H1 (cell line): ENCODE data around the gene SLC26A8. TPM values are rescaled to one million over a fixed set of nuclear protein-coding genes. Genes with fewer than 3 reads are reported as not detected.
A peak's percentile ranks its signal among the peaks of the same experiment; 100 is the strongest.

Source experiments
- CTCF ChIA-PET: fragments of 300-600 bp; sonication (Branson Sonifier 250); formaldehyde crosslinking; loops from one replicate; lab custom pipeline; 2021; ENCODE audit not compliant: partially characterized antibody; lab: Charles Lee
- POLR2A ChIA-PET: fragments of 300-600 bp; sonication (Branson Sonifier 250); formaldehyde crosslinking; loops from one replicate; lab custom pipeline; 2021; ENCODE audit warnings: inconsistent platforms; ENCODE audit not compliant: partially characterized antibody; lab: Charles Lee
- DNase-seq, 2 experiments: peaks; one replicate each; pipeline versions ENCODE4 v3.0.0 to v3.0.0-alpha.2; 2010 to 2022; ENCODE audit warnings: low spot score in 2 of 2, low read depth in 1 of 2, mixed read lengths in 1 of 2
- FAIRE-seq: peaks from 2 replicates; lab custom pipeline; 2011; peaks lifted over from hg19 to GRCh38; lab: Jason Lieb, UNC
- H2AFZ ChIP-seq: 2 replicates; pipeline ENCODE4 v1.8.1; 2012; ENCODE audit warnings: low read length, inconsistent platforms
- H2AK5ac ChIP-seq: 2 replicates; pipeline ENCODE4 v1.6.1; 2013; ENCODE audit warnings: low read depth, low read length
- H2BK120ac ChIP-seq: replicated peaks from 2 replicates; pipeline ENCODE3; 2013; ENCODE audit warnings: low read depth, low read length, inconsistent platforms
- H2BK12ac ChIP-seq: 2 replicates; pipeline ENCODE4 v1.6.1; 2013; ENCODE audit warnings: low read depth, low read length
- H2BK15ac ChIP-seq: 2 replicates; pipeline ENCODE4 v1.6.1; 2013; ENCODE audit warnings: low read length
- H2BK20ac ChIP-seq: 2 replicates; pipeline ENCODE4 v1.6.1; 2013; ENCODE audit warnings: low read length
- H2BK5ac ChIP-seq: 2 replicates; pipeline ENCODE4 v1.6.1; 2013; ENCODE audit warnings: low read depth, low read length
- H3K14ac ChIP-seq: 2 replicates; pipeline ENCODE4 v1.6.1; 2013; ENCODE audit warnings: inconsistent platforms; ENCODE audit not compliant: insufficient read length
- H3K18ac ChIP-seq: 2 replicates; pipeline ENCODE4 v1.6.1; 2013; ENCODE audit warnings: low read length; ENCODE audit errors: extremely low read depth
- H3K23ac ChIP-seq: 2 replicates; pipeline ENCODE4 v1.6.1; 2013; ENCODE audit warnings: inconsistent platforms; ENCODE audit not compliant: insufficient read length
- H3K23me2 ChIP-seq: 2 replicates; pipeline ENCODE4 v1.6.1; 2013; ENCODE audit warnings: low read depth, low read length
- H3K27ac ChIP-seq: 2 replicates; pipeline ENCODE4 v1.6.1; 2011; ENCODE audit warnings: low read depth, low read length, inconsistent platforms
- H3K27me3 ChIP-seq, 4 experiments: replicated peaks in 1 of 4; 1 replicate in 1 of 4; 2 replicates in 3 of 4; pipeline versions ENCODE4 v1.6.1 to v1.8.1; 2011 to 2013; ENCODE audit warnings: low read length in 3 of 4, mild to moderate bottlenecking in 3 of 4, inconsistent platforms in 2 of 4, mixed read lengths in 2 of 4, moderate library complexity in 1 of 4; ENCODE audit not compliant: control insufficient read depth in 3 of 4, insufficient read depth in 3 of 4; ENCODE audit errors: extremely low read depth in 1 of 4
- H3K36me3 ChIP-seq, 4 experiments: 2 replicates each; pipeline versions ENCODE4 v1.6.1 to v1.8.1; 2011 to 2013; ENCODE audit warnings: mild to moderate bottlenecking in 4 of 4, low read length in 3 of 4, moderate library complexity in 2 of 4, control low read depth in 1 of 4, inconsistent platforms in 1 of 4; ENCODE audit not compliant: insufficient read depth in 4 of 4, control insufficient read depth in 2 of 4
- H3K4ac ChIP-seq: replicated peaks from 2 replicates; pipeline ENCODE3; 2013; ENCODE audit warnings: low read length, low read depth, mixed read lengths, inconsistent platforms; ENCODE audit not compliant: insufficient read length
- H3K4me1 ChIP-seq, 4 experiments: replicated peaks in 1 of 4; 1 replicate in 1 of 4; 2 replicates in 3 of 4; pipeline versions ENCODE4 v1.6.1 to v1.8.1; 2011 to 2013; ENCODE audit warnings: low read length in 3 of 4, inconsistent platforms in 2 of 4, mixed read lengths in 1 of 4; ENCODE audit not compliant: insufficient read depth in 4 of 4, control insufficient read depth in 3 of 4
- H3K4me2 ChIP-seq, 2 experiments: 2 replicates each; pipeline versions ENCODE4 v1.6.1 to v1.8.1; 2011 to 2013; ENCODE audit warnings: low read depth in 2 of 2, low read length in 2 of 2, control low read depth in 1 of 2, inconsistent platforms in 1 of 2, mild to moderate bottlenecking in 1 of 2; ENCODE audit not compliant: insufficient read depth in 1 of 2
- H3K4me3 ChIP-seq, 4 experiments: fragments of 200-600, 300-600 bp in 1 of 4; sonication (generic), shearing (Covaris generic), sonication (Bioruptor Twin) in 1 of 4; 2 replicates each; pipeline versions ENCODE4 v1.5.1 to v1.8.1; 2011 to 2016; ENCODE audit warnings: low read length in 4 of 4, low read depth in 3 of 4, control low read depth in 2 of 4, inconsistent platforms in 2 of 4, mild to moderate bottlenecking in 2 of 4, mixed read lengths in 1 of 4, moderate library complexity in 1 of 4; ENCODE audit not compliant: insufficient read depth in 2 of 4; ENCODE audit errors: extremely low read depth in 1 of 4
- H3K56ac ChIP-seq: replicated peaks from 2 replicates; pipeline ENCODE3; 2013; ENCODE audit warnings: low read depth, mild to moderate bottlenecking, mixed read lengths, low read length, inconsistent platforms; ENCODE audit not compliant: insufficient read length
- H3K79me1 ChIP-seq: 2 replicates; pipeline ENCODE4 v1.6.1; 2013; ENCODE audit warnings: low read depth, low read length, control low read depth
- H3K79me2 ChIP-seq, 2 experiments: 2 replicates each; pipeline versions ENCODE4 v1.6.1 to v1.8.1; 2012 to 2013; ENCODE audit warnings: low read length in 2 of 2, mild to moderate bottlenecking in 2 of 2, inconsistent platforms in 1 of 2; ENCODE audit not compliant: insufficient read depth in 2 of 2, control insufficient read depth in 1 of 2
- H3K9ac ChIP-seq, 4 experiments: replicated peaks in 1 of 4; 1 replicate in 1 of 4; 2 replicates in 3 of 4; pipeline versions ENCODE4 v1.6.1 to v1.8.1; 2011 to 2013; ENCODE audit warnings: low read depth in 3 of 4, low read length in 3 of 4, control low read depth in 2 of 4, mild to moderate bottlenecking in 2 of 4, moderate library complexity in 2 of 4, inconsistent platforms in 1 of 4; ENCODE audit errors: extremely low read depth in 1 of 4
- H3K9me3 ChIP-seq, 2 experiments: 2 replicates each; pipeline versions ENCODE4 v1.6.1 to v1.8.1; 2012 to 2013; ENCODE audit warnings: mild to moderate bottlenecking in 2 of 2, moderate library complexity in 2 of 2, control low read depth in 1 of 2, inconsistent platforms in 1 of 2, low read depth in 1 of 2, low read length in 1 of 2, mixed read lengths in 1 of 2; ENCODE audit not compliant: insufficient read depth in 2 of 2
- H4K20me1 ChIP-seq, 2 experiments: replicated peaks in 1 of 2; 2 replicates each; pipeline versions ENCODE3 to v1.8.1; 2011 to 2013; ENCODE audit warnings: inconsistent platforms in 2 of 2, low read length in 2 of 2, mild to moderate bottlenecking in 1 of 2; ENCODE audit not compliant: insufficient read depth in 2 of 2, control insufficient read depth in 1 of 2
- H4K5ac ChIP-seq: 2 replicates; pipeline ENCODE4 v1.6.1; 2013; ENCODE audit warnings: low read length, low read depth, mixed read lengths, inconsistent platforms; ENCODE audit not compliant: insufficient read length
- H4K8ac ChIP-seq: 2 replicates; pipeline ENCODE4 v1.8.0; 2013; ENCODE audit warnings: mild to moderate bottlenecking, moderate library complexity, low read length, inconsistent platforms; ENCODE audit not compliant: insufficient read depth; ENCODE audit errors: extremely low read depth
- H4K91ac ChIP-seq: replicated peaks from 2 replicates; pipeline ENCODE3; 2013; ENCODE audit warnings: low read length, mixed read lengths, inconsistent platforms; ENCODE audit not compliant: insufficient read length
- ASH2L ChIP-seq: fragments of 200-600, 300-600 bp; sonication (generic); IDR thresholded peaks from one replicate; pipeline ENCODE4 v1.7.1; 2017; ENCODE audit warnings: low read length
- FOSL1 ChIP-seq: IDR thresholded peaks from 2 replicates; pipeline ENCODE4 v1.6.1; 2011; ENCODE audit warnings: mild to moderate bottlenecking, low read depth, low read length, moderate library complexity; ENCODE audit not compliant: insufficient read depth
- JUND ChIP-seq: IDR thresholded peaks from 2 replicates; pipeline ENCODE4 v1.6.1; 2011; ENCODE audit warnings: mild to moderate bottlenecking, improper control_type of control experiment, low read length
- SIN3A ChIP-seq, 2 experiments: IDR thresholded peaks in 1 of 2; conservative IDR thresholded peaks in 1 of 2; 2 replicates each; pipeline ENCODE4 v1.6.1; 2011 to 2012; ENCODE audit warnings: low read length in 2 of 2, improper control_type of control experiment in 1 of 2, low read depth in 1 of 2, mild to moderate bottlenecking in 1 of 2
- SP4 ChIP-seq: IDR thresholded peaks from 2 replicates; pipeline ENCODE4 v1.6.1; 2012; ENCODE audit warnings: low read length, inconsistent platforms
- WGBS, 2 experiments: shearing (Covaris generic) in 1 of 2; methylation state at CpG; one replicate each; pipeline versions ENCODE4 v1.1.6 to v1.1.7; 2013 to 2015; ENCODE audit warnings: low lambda C conversion rate in 2 of 2, mixed read lengths in 2 of 2, inconsistent platforms in 1 of 2, low coverage in 1 of 2, missing lambda C conversion rate in 1 of 2; ENCODE audit not compliant: insufficient replicate concordance in 2 of 2, insufficient coverage in 1 of 2, insufficient read length in 1 of 2; ENCODE audit errors: extremely low coverage in 1 of 2, missing lambda C conversion rate in 1 of 2; 5-methylcytosine and 5-hydroxymethylcytosine counted together
- polyA plus RNA-seq, 7 experiments: library from polyadenylated mRNA; depleted of rRNA in 3 of 7; stranded (reverse) in 5 of 7; unstranded in 2 of 7; fragments of >200 nt in 5 of 7; fragments of 200-250 nt in 2 of 7; gene quantifications; 1 replicate in 5 of 7; 2 replicates in 1 of 7; 4 replicates in 1 of 7; pipeline versions ENCODE4 v1.2.1 to v1.2.3, GENCODE V29; 2011 to 2013; ENCODE audit warnings: missing spikeins in 2 of 7, mixed read lengths in 2 of 7
- total RNA-seq: library from RNA; stranded (reverse); fragmentation: NEBNext Ultra II Directional; extraction: Animal tissue kit (Norgen Biotek cat#: 25700); gene quantifications from 2 replicates; pipeline ENCODE4 v1.2.1, GENCODE V29; 2021

Gene SLC26A8
- total and polyA plus RNA-seq, 2 of the 8 experiments (the other 6 are each of a cell fraction or from before 2014, with no cell fraction given): 0.56 to 0.57 TPM

DNA sequence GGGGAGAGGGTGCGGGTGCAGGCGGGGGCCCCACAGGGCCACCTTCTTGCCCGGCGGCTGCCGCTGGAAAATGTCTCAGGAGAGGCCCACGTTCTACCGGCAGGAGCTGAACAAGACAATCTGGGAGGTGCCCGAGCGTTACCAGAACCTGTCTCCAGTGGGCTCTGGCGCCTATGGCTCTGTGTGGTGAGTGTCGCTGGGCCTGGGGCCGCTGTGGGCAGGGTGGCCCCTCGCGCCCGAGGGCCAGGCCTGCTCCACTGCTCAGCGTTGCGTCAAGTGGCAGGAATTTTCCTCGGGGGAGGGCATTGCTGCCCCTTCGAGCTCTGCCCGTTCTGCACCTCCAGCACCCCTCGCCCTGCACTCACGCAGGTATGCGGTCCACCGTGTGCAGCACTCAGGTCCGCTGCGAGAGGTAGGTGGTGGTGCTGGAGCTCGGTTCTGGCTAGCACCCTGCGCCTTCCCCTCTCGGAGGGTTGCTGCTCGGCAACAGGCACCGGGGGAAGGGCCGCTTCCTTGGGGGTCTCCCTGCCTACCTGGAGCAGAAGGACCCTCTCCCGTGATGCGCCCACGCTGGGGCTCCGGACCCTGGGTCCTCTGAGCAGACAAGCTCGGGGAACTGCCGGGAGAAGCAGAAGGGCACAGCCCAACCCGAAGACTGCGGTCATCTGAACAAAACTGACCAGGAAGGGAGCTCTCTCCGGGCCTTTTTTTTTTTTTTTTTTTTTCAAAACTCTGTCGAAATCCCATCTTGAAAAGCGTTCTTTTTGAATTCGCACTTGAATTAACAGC is 3.8 kb upstream of the SLC26A8 start:
- Histone ChIP-seq H2BK15ac (no peak overlapping the region), H2BK20ac (no peak overlapping the region), H3K27ac (peak overlapping the region; percentile 67; the same call in 1 of the 2 replicates), H2AK5ac (no peak overlapping the region), H3K9me3 (no peaks in the 10 kb centered on the region), H2BK12ac (no peak overlapping the region; the same call in 1 of the 2 replicates), H2BK120ac (peak overlapping the region; percentile 21), H3K79me1 (peaks cover 4% of the 10 kb centered on the region), H3K27me3 (no peaks in the 10 kb centered on the region), H3K18ac (0 out of 2 replicates have a peak overlapping the region, but pooled peaks have one; percentile 15), H2AFZ (no peak overlapping the region), H3K79me2 (peaks cover 0 to 51% of the 10 kb centered on the region in 2 experiments; a peak in 3 of 4 replicates), H3K23me2 (peaks cover 15% of the 10 kb centered on the region), H4K91ac (peak overlapping the region; percentile 75), H3K4me3 (peak overlapping the region; percentile 91 to 95 (median 93)), H3K4ac (peak overlapping the region; percentile 57), H3K4me2 (peak overlapping the region; percentile 77 to 93), H4K20me1 (peaks cover 0 to 4% of the 10 kb centered on the region in 2 experiments), H4K8ac (peak overlapping the region; percentile 93; the same call in 1 of the 2 replicates), H3K4me1 (peaks cover 0 to 19% (median 13%) of the 10 kb centered on the region in 4 experiments; a peak in 5 of 7 replicates), H4K5ac (no peak overlapping the region), H3K14ac (no peak overlapping the region), H3K9ac (peak overlapping the region; percentile 80 to 92 (median 86)), H3K36me3 (no peaks in the 10 kb centered on the region), H3K56ac (peak overlapping the region; percentile 17), H3K23ac (peak overlapping the region; percentile 1), H2BK5ac (0 out of 2 replicates have a peak overlapping the region, but pooled peaks have one; percentile 44)
- no peak for FAIRE-seq
- ChIA-PET POLR2A (interaction anchor here (0.8 to 2.4 kb wide), 22 partner anchors 8 to 426 kb away, joined by 3 to 13 read pairs (median 4); partner anchors contain the start of genes BRPF3 and SRPK1), CTCF (interaction anchor here (0.7 to 6.1 kb wide), 13 partner anchors 10 to 181 kb away, joined by 3 to 57 read pairs (median 3); no protein-coding TSS in a partner anchor)
- peak in 1 of 2 experiments; percentile 61 for DNase-seq
- 2% methylated on average over 38 of the region's 44 CpGs; no CpG with 5 or more reads in 1 of the 2 experiments for WGBS, 2 experiments
- TF ChIP-seq ASH2L (peak; percentile 85), SP4 (no peak), JUND (no peak), FOSL1 (no peak), SIN3A (conservative IDR thresholded peaks at IDR 0.05 in 1 of 2, IDR thresholded peaks at IDR 0.05 in 1 of 2; ENCODE audit: low read depth in 1 of 2, low read length in 2 of 2) (peak in 1 of 2 experiments; percentile 11; a peak in 1 of 4 replicates)
